ENCODE results near the gene HIF1A.

GRCh38 chr14:61752626-61753025 lies 57.3 kb downstream of the HIF1A start:
- TF ChIP-seq CTCF (IDR thresholded peaks at IDR 0.05; ENCODE audit: low read depth, low read length, poor library complexity, severe bottlenecking), result no peak
- TF ChIP-seq EZH2phosphoT487 (IDR thresholded peaks at IDR 0.05; ENCODE audit: borderline replicate concordance, low read length), result no peak
